Thyroid gland (tissue), 4 donors: Measurements from ENCODE around the gene SPAG6. TPM values are rescaled to one million over a fixed set of nuclear protein-coding genes. Genes with fewer than 3 reads are reported as not detected.

Experiments
- DNase-seq, 2 donors: peaks; one replicate each; pipeline ENCODE4 v3.0.0-alpha.2; 2019
- H3K27ac ChIP-seq, 3 donors: fragments of 200-600 bp; sonication (generic); 1 replicate in 2 of 3; 2 replicates in 1 of 3; pipeline ENCODE4 v1.5.1; 2016 to 2019; ENCODE audit warnings: mild to moderate bottlenecking in 1 of 3, moderate library complexity in 1 of 3
- H3K27me3 ChIP-seq: fragments of 200-600 bp; sonication (generic); one replicate; pipeline ENCODE4 v1.5.1; 2019
- H3K36me3 ChIP-seq, 2 donors: fragments of 200-600 bp; sonication (generic); one replicate each; pipeline ENCODE4 v1.5.1; 2016 to 2019
- H3K4me1 ChIP-seq, 2 donors: fragments of 200-600 bp; sonication (generic); one replicate each; pipeline ENCODE4 v1.5.1; 2017 to 2019
- H3K4me3 ChIP-seq, 3 donors: fragments of 200-600 bp; sonication (generic); replicated peaks in 1 of 3; 1 replicate in 2 of 3; 2 replicates in 1 of 3; pipeline ENCODE4 v1.5.1; 2016; ENCODE audit warnings: mild to moderate bottlenecking in 1 of 3
- H3K9me3 ChIP-seq: fragments of 200-600 bp; sonication (generic); one replicate; pipeline ENCODE4 v1.5.1; 2017
- CTCF ChIP-seq, 6 experiments: fragments of 200-600 bp in 3 of 6; fragments of 450-650 bp in 3 of 6; sonication (generic) in 3 of 6; IDR thresholded peaks; one replicate each; pipeline ENCODE4 v1.5.1; 2016 to 2019; ENCODE audit warnings: antibody characterized with exemption in 6 of 6, mild to moderate bottlenecking in 2 of 6, inconsistent platforms in 1 of 6, moderate library complexity in 1 of 6
- POLR2A ChIP-seq, 2 donors: fragments of 450-650 bp; IDR thresholded peaks; one replicate each; pipeline ENCODE4 v1.6.1; 2017; ENCODE audit warnings: antibody characterized with exemption in 2 of 2, mild to moderate bottlenecking in 2 of 2, moderate library complexity in 1 of 2
- WGBS, 2 donors: methylation state at CpG; one replicate each; pipeline ENCODE4 v1.1.5; 2017; 5-methylcytosine and 5-hydroxymethylcytosine counted together
- intact Hi-C: fragments of 100-400 bp; cut with DNase I; formaldehyde crosslinking; loops from one replicate; pipeline ENCODE4 v1.15.1; 2023
- total RNA-seq, 4 donors: library from RNA; depleted of rRNA; stranded (reverse); fragments of >200 nt; gene quantifications; one replicate each; pipeline ENCODE4 v1.2.3, GENCODE V29; 2016

The SPAG6 gene
- total RNA-seq = under 1 TPM in 1 of 4 donors, not detected in 3; 0.27 TPM

DNA sequence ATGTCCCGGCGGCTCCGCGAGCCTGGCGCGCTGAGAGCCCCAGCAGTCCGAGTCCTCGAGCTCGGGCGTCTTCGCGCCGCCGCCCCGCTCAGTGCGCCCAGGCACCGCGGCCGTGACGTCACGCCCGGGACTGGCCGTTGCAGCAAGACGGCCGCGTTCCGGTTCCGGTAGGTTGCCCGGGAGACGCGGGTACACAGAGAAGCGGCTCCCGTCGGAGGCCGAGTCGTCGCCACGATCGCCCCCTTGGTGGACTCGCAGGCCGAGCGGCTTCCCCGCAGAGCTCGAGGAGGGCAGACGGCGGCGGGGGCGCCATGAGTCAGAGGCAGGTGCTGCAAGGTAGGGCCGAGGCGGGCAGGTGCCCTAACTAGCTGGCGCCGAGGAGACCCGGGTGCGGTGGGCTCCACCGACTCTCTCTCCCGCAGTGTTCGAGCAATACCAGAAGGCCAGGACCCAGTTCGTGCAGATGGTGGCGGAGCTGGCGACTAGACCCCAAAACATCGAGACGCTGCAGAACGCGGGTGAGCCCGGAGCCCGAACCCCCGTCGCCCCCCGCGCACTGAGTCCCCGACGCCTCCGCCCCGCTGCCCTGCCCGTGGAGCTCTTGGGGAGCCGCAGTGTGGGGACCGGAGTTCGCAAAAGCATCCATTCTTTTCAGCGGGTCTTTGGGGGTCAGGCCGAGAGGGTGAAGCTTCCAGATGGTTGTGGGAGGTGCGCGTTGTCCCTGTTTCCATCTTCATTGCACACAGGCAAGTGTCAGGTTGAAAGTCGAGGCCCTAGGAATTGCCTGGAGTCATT lies at the start of gene SPAG6:
SPAG6 (plus strand) TSS at position 196 of the 795 bp plus-strand sequence; CDS start at position 312, 116 bp downstream.
- Histone ChIP-seq H3K4me3 (no peak within 1 kb of the TSS), H3K27ac (no peak within 1 kb of the TSS), H3K27me3 (peaks cover 55% of the 10 kb centered on the region), H3K4me1 (peaks cover 6 to 7% of the 10 kb centered on the region in 2 donors), H3K36me3 (no peaks in the 10 kb centered on the region), H3K9me3 (no peaks in the 10 kb centered on the region)
- peak; percentile 21 to 35 for DNase-seq
- 3 to 10% methylated on average over 7 to 26 of the region's 83 CpGs for WGBS, 2 donors
- no peak for TF ChIP-seq POLR2A (IDR thresholded peaks at IDR 0.05)
- no peak for TF ChIP-seq CTCF (IDR thresholded peaks at IDR 0.05)
- intact Hi-C loops = loop anchor here (5.0 kb wide), 1 partner anchor 33 kb away; no protein-coding TSS in a partner anchor

DNA sequence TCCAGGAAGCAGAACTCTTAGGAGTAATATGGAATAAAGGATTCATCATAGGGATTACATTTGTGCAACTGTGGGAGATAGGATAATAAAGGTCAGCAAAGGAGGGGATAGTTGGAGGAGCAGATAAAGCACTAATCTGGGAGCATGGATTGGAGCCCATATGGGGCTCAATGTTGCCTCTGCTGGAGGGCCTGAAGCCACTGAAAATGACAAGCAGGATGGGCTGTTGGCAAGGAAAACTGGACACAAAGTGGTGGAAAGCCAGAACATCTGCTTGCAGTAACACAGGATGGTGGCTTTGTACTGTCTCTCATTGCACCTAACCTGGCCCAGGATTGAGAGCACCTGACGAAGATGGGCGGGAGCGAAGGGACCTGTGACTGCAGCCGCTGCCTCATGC lies 44.1 kb upstream of the SPAG6 start:
- H3K4me1 ChIP-seq = no peaks in the 10 kb centered on the region
- 97 to 100% methylated on average over 4 of the region's 4 CpGs for WGBS, 2 donors
- intact Hi-C loops = loop anchor here (10.0 kb wide), 1 partner anchor 56 kb away; no protein-coding TSS in a partner anchor

DNA sequence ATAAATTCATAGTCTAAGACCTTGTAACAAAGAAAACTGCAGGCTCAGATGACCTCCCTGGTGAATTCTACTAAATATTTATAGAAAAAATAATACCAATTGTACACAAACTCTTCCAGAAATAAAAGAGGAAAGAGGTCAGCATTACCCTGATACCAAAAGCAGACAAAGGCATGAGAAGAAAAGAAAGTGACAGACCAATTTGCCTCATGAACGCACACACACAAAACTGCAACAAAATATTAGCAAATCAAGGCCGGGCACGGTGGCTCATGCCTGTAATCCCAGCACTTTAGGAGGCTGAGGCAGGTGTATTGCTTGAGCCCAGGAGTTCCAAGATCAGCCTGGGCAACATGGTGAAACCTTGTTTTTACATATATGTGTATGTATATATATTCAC lies 41.8 kb upstream of the SPAG6 start:
- DNase-seq = no peak
- Histone ChIP-seq H3K27ac (no peak overlapping the region), H3K9me3 (no peaks in the 10 kb centered on the region), H3K4me1 (no peaks in the 10 kb centered on the region), H3K27me3 (no peaks in the 10 kb centered on the region), H3K4me3 (no peak overlapping the region), H3K36me3 (no peaks in the 10 kb centered on the region)
- TF ChIP-seq CTCF (IDR thresholded peaks at IDR 0.05) (no peak), POLR2A (IDR thresholded peaks at IDR 0.05) (no peak)
- 96 to 98% methylated on average over 3 of the region's 3 CpGs for WGBS, 2 donors
- intact Hi-C loops = loop anchor here (10.0 kb wide), 1 partner anchor 59 kb away; no protein-coding TSS in a partner anchor

More for the DNA sequence above, 44.1 kb upstream of the SPAG6 start:
- no peak for TF ChIP-seq CTCF (IDR thresholded peaks at IDR 0.05)
- no peak for TF ChIP-seq POLR2A (IDR thresholded peaks at IDR 0.05)
- Histone ChIP-seq H3K36me3 (no peaks in the 10 kb centered on the region), H3K9me3 (no peaks in the 10 kb centered on the region), H3K27me3 (no peaks in the 10 kb centered on the region), H3K27ac (no peak overlapping the region), H3K4me3 (no peak overlapping the region)
- DNase-seq = no peak

- H3K27ac ChIP-seq = no peak overlapping the region
- TF ChIP-seq CTCF (IDR thresholded peaks at IDR 0.05) (no peak), POLR2A (IDR thresholded peaks at IDR 0.05) (no peak)
- intact Hi-C loops = loop anchor here (10.0 kb wide), 1 partner anchor 61 kb away; no protein-coding TSS in a partner anchor
Observed at GRCh38 chr10:22305721-22306120, 39.6 kb upstream of the SPAG6 start.

DNA sequence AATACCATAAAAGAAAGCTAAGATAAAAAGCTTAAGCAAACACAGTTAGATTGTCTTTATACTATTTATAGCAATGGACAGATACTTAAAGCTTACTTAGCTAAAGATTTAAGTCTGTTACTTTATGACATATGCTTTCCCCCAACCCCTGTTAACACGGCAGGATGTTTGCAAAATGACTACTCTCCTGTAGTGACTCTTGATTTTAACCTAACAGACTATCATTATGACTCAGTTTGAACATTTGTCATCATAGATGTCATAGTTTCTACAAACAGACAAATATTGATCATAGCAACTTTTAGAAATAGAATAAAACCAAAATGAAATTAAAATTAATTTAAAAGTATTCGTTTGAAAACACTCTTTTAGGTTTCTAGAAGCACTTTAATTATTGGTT lies 36.9 kb upstream of the SPAG6 start:
- TF ChIP-seq POLR2A (IDR thresholded peaks at IDR 0.05) (no peak), CTCF (IDR thresholded peaks at IDR 0.05) (no peak)
- no peaks in the 10 kb centered on the region for H3K9me3 ChIP-seq
- no peak for DNase-seq
- intact Hi-C loops = loop anchor here (10.0 kb wide), 1 partner anchor 64 kb away; no protein-coding TSS in a partner anchor
- no peaks in the 10 kb centered on the region for H3K36me3 ChIP-seq
- H3K4me1 ChIP-seq = no peaks in the 10 kb centered on the region
- no peak overlapping the region for H3K27ac ChIP-seq
- H3K4me3 ChIP-seq = no peak overlapping the region
- 93 to 95% methylated on average over 2 of the region's 2 CpGs for WGBS, 2 donors
- peaks cover 4% of the 10 kb centered on the region for H3K27me3 ChIP-seq

More at GRCh38 chr10:22305721-22306120, 39.6 kb upstream of the SPAG6 start:
- WGBS, 2 donors = 83 to 93% methylated on average over 2 of the region's 2 CpGs
- Histone ChIP-seq H3K36me3 (no peaks in the 10 kb centered on the region), H3K4me1 (no peaks in the 10 kb centered on the region), H3K27me3 (peaks cover 4% of the 10 kb centered on the region), H3K9me3 (no peaks in the 10 kb centered on the region), H3K4me3 (no peak overlapping the region)
- DNase-seq = no peak
